ENCODE data around the gene SLAMF9.
A peak's percentile ranks its signal among the peaks of the same experiment; 100 is the strongest.

The SLAMF9 gene

DNA sequence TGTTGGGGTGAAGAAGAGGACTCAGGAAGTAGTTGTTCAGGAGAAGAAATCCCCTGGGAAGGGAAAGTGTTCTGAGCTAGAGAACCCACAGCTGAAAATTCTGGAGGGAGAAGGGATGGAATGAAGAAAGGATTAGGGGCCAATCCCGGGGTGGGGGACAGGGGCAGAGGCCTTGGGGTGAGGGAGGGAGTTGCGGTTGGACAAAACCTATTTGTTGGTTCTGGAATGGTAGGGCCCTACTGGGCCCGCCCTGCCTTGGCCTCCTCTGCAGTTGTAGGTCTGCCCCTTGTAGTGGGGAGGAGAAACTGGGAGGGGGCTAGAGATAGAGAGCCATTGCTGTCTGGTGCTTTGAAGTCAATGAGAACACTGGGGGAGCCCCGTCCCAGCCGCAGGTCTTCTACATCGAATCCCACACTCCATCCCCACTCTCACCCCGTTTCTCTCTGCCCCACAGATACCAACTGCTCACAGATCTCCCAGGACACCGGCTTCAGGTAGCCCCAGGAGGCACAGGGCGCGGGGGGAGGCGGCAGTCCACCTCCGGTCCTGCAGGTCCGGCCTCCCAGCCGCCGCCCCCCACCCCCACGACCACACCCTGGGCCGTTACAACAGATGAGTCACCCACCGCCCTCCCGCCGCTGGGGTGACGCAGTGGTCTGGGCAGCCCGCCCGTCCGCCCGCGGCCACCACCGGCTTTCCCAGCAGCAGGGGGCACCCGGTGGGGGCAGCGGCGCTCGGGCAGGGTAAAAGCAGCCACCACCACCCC is 29.8 kb downstream of the SLAMF9 start:
- Histone ChIP-seq H3K9ac (ENCODE audit: low read depth, low read length, poor library complexity, severe bottlenecking) (peak overlapping the region; percentile 96), H3K4me1 (ENCODE audit: insufficient read depth, low read length, poor library complexity, severe bottlenecking) (peaks cover 49% of the 10 kb centered on the region), H3K9me3 (ENCODE audit: insufficient read depth, low read depth, low read length) (no peaks in the 10 kb centered on the region), H4K20me1 (ENCODE audit: insufficient read depth, low read length, poor library complexity, severe bottlenecking) (peaks cover 60% of the 10 kb centered on the region), H3F3A (ENCODE audit: low read depth) (no peaks in the 10 kb centered on the region), H3K9me2 (replicated peaks; ENCODE audit: low read depth, low read length) (no peaks in the 10 kb centered on the region), H3K4me3 (ENCODE audit: low read length, poor library complexity, severe bottlenecking) (peak overlapping the region; percentile 91), H3K4me2 (ENCODE audit: low read depth, low read length, poor library complexity, severe bottlenecking) (peak overlapping the region; percentile 99), H3K27me3 (ENCODE audit: insufficient read depth, low read length, poor library complexity, severe bottlenecking) (peaks cover 8% of the 10 kb centered on the region), H3K36me3 (ENCODE audit: insufficient read depth, low read length) (peaks cover 20% of the 10 kb centered on the region), H3K79me2 (ENCODE audit: insufficient read depth, low read length) (peaks cover 74% of the 10 kb centered on the region), H2AFZ (ENCODE audit: low read length) (no peak overlapping the region)
- TF ChIP-seq EZH2phosphoT487 (IDR thresholded peaks at IDR 0.05; ENCODE audit: borderline replicate concordance), result no peak
- TF ChIP-seq, protein P1, sequence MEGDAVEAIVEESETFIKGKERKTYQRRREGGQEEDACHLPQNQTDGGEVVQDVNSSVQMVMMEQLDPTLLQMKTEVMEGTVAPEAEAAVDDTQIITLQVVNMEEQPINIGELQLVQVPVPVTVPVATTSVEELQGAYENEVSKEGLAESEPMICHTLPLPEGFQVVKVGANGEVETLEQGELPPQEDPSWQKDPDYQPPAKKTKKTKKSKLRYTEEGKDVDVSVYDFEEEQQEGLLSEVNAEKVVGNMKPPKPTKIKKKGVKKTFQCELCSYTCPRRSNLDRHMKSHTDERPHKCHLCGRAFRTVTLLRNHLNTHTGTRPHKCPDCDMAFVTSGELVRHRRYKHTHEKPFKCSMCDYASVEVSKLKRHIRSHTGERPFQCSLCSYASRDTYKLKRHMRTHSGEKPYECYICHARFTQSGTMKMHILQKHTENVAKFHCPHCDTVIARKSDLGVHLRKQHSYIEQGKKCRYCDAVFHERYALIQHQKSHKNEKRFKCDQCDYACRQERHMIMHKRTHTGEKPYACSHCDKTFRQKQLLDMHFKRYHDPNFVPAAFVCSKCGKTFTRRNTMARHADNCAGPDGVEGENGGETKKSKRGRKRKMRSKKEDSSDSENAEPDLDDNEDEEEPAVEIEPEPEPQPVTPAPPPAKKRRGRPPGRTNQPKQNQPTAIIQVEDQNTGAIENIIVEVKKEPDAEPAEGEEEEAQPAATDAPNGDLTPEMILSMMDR (conservative IDR thresholded peaks at IDR 0.05; ENCODE audit: low read length), result 0 out of 2 replicates have a peak, but pooled peaks have one; percentile 14

GRCh38 chr1:159923203-159924024 is 30.6 kb downstream of the SLAMF9 start:
- peak overlapping the region; percentile 96 for H3K9ac ChIP-seq (ENCODE audit: low read depth, low read length, poor library complexity, severe bottlenecking)
- peaks cover 82% of the 10 kb centered on the region for H3K79me2 ChIP-seq (ENCODE audit: insufficient read depth, low read length)
- H3K4me3 ChIP-seq (ENCODE audit: low read length, poor library complexity, severe bottlenecking), result peak overlapping the region; percentile 91
- H3K27me3 ChIP-seq (ENCODE audit: insufficient read depth, low read length, poor library complexity, severe bottlenecking), result peaks cover 8% of the 10 kb centered on the region
- H3K4me2 ChIP-seq (ENCODE audit: low read depth, low read length, poor library complexity, severe bottlenecking), result peak overlapping the region; percentile 99
- TF ChIP-seq EZH2phosphoT487 (IDR thresholded peaks at IDR 0.05; ENCODE audit: borderline replicate concordance), result no peak
- TF ChIP-seq, protein P1 (conservative IDR thresholded peaks at IDR 0.05; ENCODE audit: low read length), result no peak
- no peaks in the 10 kb centered on the region for H3K9me2 ChIP-seq (replicated peaks; ENCODE audit: low read depth, low read length)
- peaks cover 57% of the 10 kb centered on the region for H3K4me1 ChIP-seq (ENCODE audit: insufficient read depth, low read length, poor library complexity, severe bottlenecking)
- no peaks in the 10 kb centered on the region for H3K9me3 ChIP-seq (ENCODE audit: insufficient read depth, low read depth, low read length)
- H2AFZ ChIP-seq (ENCODE audit: low read length), result no peak overlapping the region
- H3F3A ChIP-seq (ENCODE audit: low read depth), result no peaks in the 10 kb centered on the region
- peaks cover 68% of the 10 kb centered on the region for H4K20me1 ChIP-seq (ENCODE audit: insufficient read depth, low read length, poor library complexity, severe bottlenecking)
- peaks cover 28% of the 10 kb centered on the region for H3K36me3 ChIP-seq (ENCODE audit: insufficient read depth, low read length)

DNA sequence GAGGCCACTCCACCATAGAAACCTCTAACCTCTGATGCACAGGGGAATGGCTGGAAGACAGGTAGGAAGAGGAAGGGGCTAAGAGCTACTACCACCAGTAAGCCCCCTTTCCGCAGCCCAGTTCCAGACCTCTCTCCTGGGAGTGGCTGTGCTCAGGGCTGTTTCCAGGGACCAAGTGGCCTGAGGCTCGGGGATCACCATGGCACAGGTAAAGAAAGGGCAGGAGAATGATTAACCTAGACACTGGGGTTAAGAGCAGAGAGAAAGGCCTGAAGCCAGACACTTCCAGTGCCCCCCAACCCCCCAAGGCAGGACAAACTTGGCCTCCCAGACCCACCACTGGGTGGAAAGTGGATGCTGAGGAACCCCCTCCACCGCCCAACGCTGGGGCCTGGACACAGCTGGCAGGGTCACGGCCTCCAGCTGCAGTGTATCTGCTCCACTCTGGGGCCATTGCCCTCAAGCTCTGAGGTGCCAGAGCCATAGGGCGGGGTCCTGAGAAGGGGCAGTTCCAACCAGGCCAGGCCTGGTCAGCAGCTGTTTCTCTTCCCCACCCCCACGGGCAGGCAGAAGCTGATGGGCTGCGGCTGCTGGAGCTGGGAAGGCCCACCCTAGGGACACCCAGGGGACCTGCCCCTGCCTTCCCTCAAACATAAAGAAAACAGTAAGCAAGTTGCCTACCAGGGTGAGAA is 31.4 kb downstream of the SLAMF9 start:
- H3K79me2 ChIP-seq (ENCODE audit: insufficient read depth, low read length), result peaks cover 88% of the 10 kb centered on the region
- H3K4me1 ChIP-seq (ENCODE audit: insufficient read depth, low read length, poor library complexity, severe bottlenecking), result peaks cover 64% of the 10 kb centered on the region
- H3K36me3 ChIP-seq (ENCODE audit: insufficient read depth, low read length), result peaks cover 35% of the 10 kb centered on the region
- H4K20me1 ChIP-seq (ENCODE audit: insufficient read depth, low read length, poor library complexity, severe bottlenecking), result peaks cover 70% of the 10 kb centered on the region
- H3K9me3 ChIP-seq (ENCODE audit: insufficient read depth, low read depth, low read length), result no peaks in the 10 kb centered on the region
- H2AFZ ChIP-seq (ENCODE audit: low read length), result no peak overlapping the region
- peak overlapping the region; percentile 91 for H3K4me3 ChIP-seq (ENCODE audit: low read length, poor library complexity, severe bottlenecking)
- H3K9me2 ChIP-seq (replicated peaks; ENCODE audit: low read depth, low read length), result no peaks in the 10 kb centered on the region
- peaks cover 8% of the 10 kb centered on the region for H3K27me3 ChIP-seq (ENCODE audit: insufficient read depth, low read length, poor library complexity, severe bottlenecking)
- H3K9ac ChIP-seq (ENCODE audit: low read depth, low read length, poor library complexity, severe bottlenecking), result peak overlapping the region; percentile 96
- no peak for TF ChIP-seq EZH2phosphoT487 (IDR thresholded peaks at IDR 0.05; ENCODE audit: borderline replicate concordance)
- peak overlapping the region; percentile 99 for H3K4me2 ChIP-seq (ENCODE audit: low read depth, low read length, poor library complexity, severe bottlenecking)
- H3F3A ChIP-seq (ENCODE audit: low read depth), result no peaks in the 10 kb centered on the region
